Heart right ventricle (tissue), 16 donors: ENCODE data around the gene SEMA5A. TPM values are rescaled to one million over a fixed set of nuclear protein-coding genes. Genes with fewer than 3 reads are reported as not detected.

Experiments used
- ATAC-seq, 8 donors: fragments of 200-7000 bp; cut with Tn5 transposase; one replicate each; pipeline ENCODE4 v1.9.1; 2020; ENCODE audit warnings: mild to moderate bottlenecking in 8 of 8, moderate library complexity in 8 of 8, moderate number of reproducible peaks in 1 of 8
- DNase-seq, 2 donors: peaks; one replicate each; pipeline ENCODE4 v3.0.0-alpha.2; 2020
- H3K27ac ChIP-seq, 10 donors: fragments of 200-600 bp; sonication (generic) in 2 of 10; one replicate each; pipeline versions ENCODE4 v1.5.0 to v1.8.0; 2020 to 2022; ENCODE audit warnings: mild to moderate bottlenecking in 3 of 10
- H3K27me3 ChIP-seq, 7 donors: fragments of 200-600 bp; one replicate each; pipeline ENCODE4 v1.8.0; 2021 to 2022; ENCODE audit warnings: mild to moderate bottlenecking in 2 of 7
- H3K36me3 ChIP-seq, 9 donors: fragments of 200-600 bp; sonication (generic) in 1 of 9; one replicate each; pipeline versions ENCODE4 v1.5.0 to v1.8.0; 2020 to 2022; ENCODE audit warnings: mild to moderate bottlenecking in 2 of 9
- H3K4me1 ChIP-seq, 9 donors: fragments of 200-600 bp; sonication (generic) in 1 of 9; one replicate each; pipeline versions ENCODE4 v1.5.0 to v1.8.0; 2020 to 2022; ENCODE audit warnings: mild to moderate bottlenecking in 4 of 9
- H3K4me3 ChIP-seq, 10 donors: fragments of 200-600 bp; sonication (generic) in 2 of 10; one replicate each; pipeline versions ENCODE4 v1.5.0 to v1.8.0; 2020 to 2022; ENCODE audit warnings: mild to moderate bottlenecking in 7 of 10, moderate library complexity in 2 of 10
- H3K9me3 ChIP-seq, 11 donors: fragments of 200-600 bp in 10 of 11; sonication (generic) in 2 of 11; one replicate each; pipeline versions ENCODE4 v1.5.0 to v1.8.0; 2013 to 2022; ENCODE audit warnings: mild to moderate bottlenecking in 2 of 11, control low read depth in 1 of 11, moderate library complexity in 1 of 11
- CTCF ChIP-seq, 9 donors: fragments of 200-600 bp; sonication (generic) in 2 of 9; IDR thresholded peaks; one replicate each; pipeline versions ENCODE4 v1.5.0 to v1.8.0; 2021 to 2022; ENCODE audit warnings: antibody characterized with exemption in 9 of 9, mild to moderate bottlenecking in 5 of 9, moderate library complexity in 1 of 9
- WGBS, 2 donors: extraction: QIAGEN DNeasy Blood & Tissue Kit; methylation state at CpG; one replicate each; pipeline ENCODE4 v1.1.7; 2013; ENCODE audit warnings: inconsistent platforms in 1 of 2; 5-methylcytosine and 5-hydroxymethylcytosine counted together
- intact Hi-C, 10 donors: fragments of 100-400 bp; cut with DNase I; formaldehyde crosslinking; loops; one replicate each; pipeline versions ENCODE4 v1.11.1 to v1.14.2; 2022
- polyA plus RNA-seq, 2 donors: library from polyadenylated mRNA; stranded (reverse); fragments of 200-250 nt; gene quantifications; one replicate each; pipeline ENCODE4 v1.2.3, GENCODE V29; 2013
- total RNA-seq, 10 donors: library from RNA; stranded (reverse); fragmentation: NEBNext Ultra II Directional in 3 of 10; extraction: Animal tissue kit (Norgen Biotek cat#: 25700) in 3 of 10; gene quantifications; one replicate each; pipeline versions ENCODE4 v1.2.1 to v1.2.4, GENCODE V29; 2021 to 2023
- donor health status: Arrhythmogenic right ventricular cardiomyopathy.
- donor health status: ischemic (EF 13 %, LVEDD 7.1; RV severe dilation, severe dysfunction).
- donor health status: healthy with polysubstance abuse.
- donor health status: DM: no; HTN: yes; CAD: no.
- donor health status: DM: no; HTN: no; CAD: no.
- donor health status: ischemic (EF 25% LVEDD 6.9; RV normal size, moderate dysfunction).
- donor health status: ischemic (EF 25% LVEDD 5.7; RV mildly dilated, moderate dysfunction).
- donor health status: healthy.
- donor health status: DM: yes; HTN: yes; CAD: no.
- donor health status: Ischemic cardiomyopathy.
- donor health status: ischemic (EF 35%, LVEDD 5.7; RV mildly dilated, moderate dysfunction).
- donor health status: nonischemic (EF 11% LVEDD 7.7; RV severe dilation, severe dysfunction).
- donor health status: DM: yes; HTN: yes; CAD: no.
- donor health status: PGD.
- donor health status: ischemic (EF 29% LVEDD 5.4; RV normal size, mild dysfunction).
- donor health status: nonischemic (EF 23%, LVEDD 6.1; RV moderate dilation, normal function).

SEMA5A gene
- total and polyA plus RNA-seq, 12 donors, result 1.9 to 71.5 (median 48.0) TPM

GRCh38 chr5:9324348-9325077 lies 221.4 kb downstream of the SEMA5A start:
- Histone ChIP-seq H3K36me3 (no peaks in the 10 kb centered on the region), H3K4me1 (peaks cover 0 to 7% (median 0%) of the 10 kb centered on the region in 9 donors), H3K4me3 (no peak overlapping the region), H3K27me3 (no peaks in the 10 kb centered on the region), H3K27ac (no peak overlapping the region), H3K9me3 (no peaks in the 10 kb centered on the region)
- TF ChIP-seq CTCF (IDR thresholded peaks at IDR 0.05), result no peak
- DNase-seq (peak in 1 of 2 donors; percentile 19), ATAC-seq (no peak)
- WGBS, 2 donors, result 63 to 76% methylated on average over 2 of the region's 2 CpGs
- intact Hi-C loops, result no loop called here

DNA sequence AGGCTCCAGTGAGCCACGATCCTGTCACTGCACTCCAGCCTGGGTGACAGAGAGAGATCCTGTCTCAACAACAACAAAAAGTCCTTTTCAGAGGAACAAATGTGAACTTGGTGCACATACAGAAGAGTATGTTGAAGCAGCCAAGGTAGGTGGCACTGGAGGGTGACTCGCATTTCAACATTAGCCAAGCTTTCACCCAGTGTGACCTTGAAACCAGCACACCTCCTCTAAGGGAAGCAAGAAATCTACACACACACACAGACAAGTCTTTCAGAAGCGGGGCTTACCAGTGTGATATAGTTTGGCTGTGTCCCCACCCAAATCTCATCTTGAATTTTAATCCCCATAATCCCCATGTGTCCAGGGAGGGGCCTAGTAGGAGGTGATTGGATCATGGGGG lies 225.2 kb downstream of the SEMA5A start:
- no peak for TF ChIP-seq CTCF (IDR thresholded peaks at IDR 0.05)
- ATAC-seq (peak in 2 of 8 donors; percentile 50), DNase-seq (no peak)
- Histone ChIP-seq H3K9me3 (no peaks in the 10 kb centered on the region), H3K27me3 (no peaks in the 10 kb centered on the region), H3K36me3 (peaks cover 0 to 5% (median 0%) of the 10 kb centered on the region in 9 donors), H3K4me1 (peaks cover 0 to 7% (median 0%) of the 10 kb centered on the region in 9 donors), H3K27ac (no peak overlapping the region), H3K4me3 (no peak overlapping the region)
- intact Hi-C loops, result no loop called here
- WGBS, 2 donors, result 82 to 85% methylated on average over 3 of the region's 3 CpGs

DNA sequence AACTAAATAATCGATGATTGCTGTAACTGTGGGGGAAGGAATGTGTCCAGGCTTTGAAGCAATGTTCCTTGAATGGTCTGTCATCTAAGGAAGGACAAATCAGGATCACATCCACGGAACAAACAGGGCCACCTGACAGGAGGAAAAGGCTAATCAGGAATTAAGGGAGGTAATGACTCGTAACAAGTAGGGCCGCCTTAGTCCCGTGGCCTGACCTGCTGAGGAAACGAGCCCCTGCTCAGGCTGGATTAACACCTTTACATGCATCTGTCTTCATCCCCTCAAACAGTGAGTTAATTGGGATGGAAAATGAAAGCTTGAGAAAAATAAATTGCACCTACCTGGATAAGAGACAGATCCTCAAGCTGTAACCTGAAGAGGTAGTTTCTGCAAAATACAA lies 227.8 kb downstream of the SEMA5A start:
- no peak for TF ChIP-seq CTCF (IDR thresholded peaks at IDR 0.05)
- Histone ChIP-seq H3K4me1 (no peaks in the 10 kb centered on the region), H3K36me3 (peaks cover 0 to 5% (median 0%) of the 10 kb centered on the region in 9 donors), H3K4me3 (no peak overlapping the region), H3K27me3 (no peaks in the 10 kb centered on the region), H3K27ac (no peak overlapping the region), H3K9me3 (no peaks in the 10 kb centered on the region)
- intact Hi-C loops, result no loop called here
- no peak for DNase-seq
- WGBS, 2 donors, result 80% methylated on average over 6 of the region's 6 CpGs
- no peak for ATAC-seq

DNA sequence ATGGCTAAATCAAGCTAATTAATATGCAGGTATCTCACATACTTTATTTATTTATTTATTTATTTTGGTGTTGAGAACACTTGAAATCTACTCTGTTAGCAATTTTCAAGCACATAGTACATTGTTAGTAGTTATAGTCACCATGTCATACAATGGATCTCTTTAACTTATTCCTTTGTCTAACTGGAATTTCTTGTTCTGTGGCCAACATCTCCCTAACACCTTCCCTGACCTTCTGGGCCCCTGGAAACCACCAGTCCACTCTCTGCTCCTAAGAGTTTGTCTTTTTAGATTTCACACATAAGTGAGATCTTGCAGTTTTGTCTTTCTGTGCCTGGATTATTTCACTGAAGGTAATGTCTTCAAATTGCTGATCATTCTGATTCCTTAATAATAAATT lies 229.1 kb downstream of the SEMA5A start:
- H3K36me3 ChIP-seq, result peaks cover 0 to 5% (median 0%) of the 10 kb centered on the region in 9 donors
- no peak overlapping the region for H3K4me3 ChIP-seq
- H3K27me3 ChIP-seq, result no peaks in the 10 kb centered on the region
- H3K27ac ChIP-seq, result no peak overlapping the region
- no peaks in the 10 kb centered on the region for H3K4me1 ChIP-seq
- no peak for TF ChIP-seq CTCF (IDR thresholded peaks at IDR 0.05)
- ATAC-seq (no peak), DNase-seq (no peak)
- intact Hi-C loops, result no loop called here
- no peaks in the 10 kb centered on the region for H3K9me3 ChIP-seq
